B cell (primary cell): ENCODE measurements around the gene PARVB. TPM values are rescaled to one million over a fixed set of nuclear protein-coding genes. Genes with fewer than 3 reads are reported as not detected.

Source experiments
- ATAC-seq: fragments of 200-7000 bp; cut with Tn5 transposase; one replicate; pipeline ENCODE4 v1.10.0; 2021; ENCODE audit warnings: low read depth, mild to moderate bottlenecking, moderate number of reproducible peaks, moderate library complexity
- CTCF ChIA-PET: fragments of 350-600 bp; sonication (Branson Sonifier 250); formaldehyde crosslinking; loops from one replicate; lab custom pipeline; 2021; ENCODE audit warnings: antibody characterized with exemption, inconsistent platforms; lab: Charles Lee
- POLR2A ChIA-PET: fragments of 350-600 bp; sonication (Branson Sonifier 250); formaldehyde crosslinking; loops from one replicate; lab custom pipeline; 2021; ENCODE audit warnings: antibody characterized with exemption; lab: Charles Lee
- DNase-seq: peaks from one replicate; pipeline ENCODE4 v3.0.0; 2013
- H2AFZ ChIP-seq: 2 replicates; pipeline ENCODE4 v1.6.1; 2012; ENCODE audit warnings: mild to moderate bottlenecking, low read depth, low read length; ENCODE audit not compliant: insufficient read depth, poor library complexity, severe bottlenecking
- H3K27ac ChIP-seq, 2 donors: 1 replicate in 1 of 2; 2 replicates in 1 of 2; pipeline ENCODE4 v1.5.1; 2012 to 2013; ENCODE audit warnings: low read length in 2 of 2, mild to moderate bottlenecking in 2 of 2, moderate library complexity in 1 of 2
- H3K27me3 ChIP-seq, 4 experiments: fragments of 200-600 bp in 1 of 4; sonication (generic) in 1 of 4; replicated peaks in 1 of 4; 1 replicate in 2 of 4; 2 replicates in 2 of 4; pipeline versions ENCODE4 v1.6.1 to v1.7.0; 2013 to 2016; ENCODE audit warnings: low read length in 3 of 4, mild to moderate bottlenecking in 2 of 4, mixed read lengths in 1 of 4, moderate library complexity in 1 of 4; ENCODE audit not compliant: insufficient read depth in 4 of 4, control insufficient read depth in 3 of 4; ENCODE audit errors: control extremely low read depth in 1 of 4
- H3K36me3 ChIP-seq, 2 experiments: replicated peaks in 1 of 2; 1 replicate in 1 of 2; 2 replicates in 1 of 2; pipeline versions ENCODE4 v1.6.1 to v1.7.1; 2013; ENCODE audit warnings: low read length in 1 of 2; ENCODE audit not compliant: insufficient read depth in 2 of 2, control insufficient read depth in 1 of 2; ENCODE audit errors: control extremely low read depth in 1 of 2, extremely low read depth in 1 of 2
- H3K4me1 ChIP-seq, 2 donors: fragments of 200-600 bp in 1 of 2; sonication (generic) in 1 of 2; 1 replicate in 1 of 2; 2 replicates in 1 of 2; pipeline versions ENCODE4 v1.5.1 to v1.6.1; 2013 to 2017; ENCODE audit warnings: low read length in 2 of 2; ENCODE audit not compliant: control insufficient read depth in 2 of 2, insufficient read depth in 2 of 2
- H3K4me2 ChIP-seq: replicated peaks from 2 replicates; pipeline ENCODE3; 2012; ENCODE audit warnings: mild to moderate bottlenecking, low read depth, low read length; ENCODE audit not compliant: poor library complexity, severe bottlenecking
- H3K4me3 ChIP-seq, 5 experiments: fragments of 200-600 bp in 1 of 5; sonication (generic) in 1 of 5; 1 replicate in 3 of 5; 2 replicates in 2 of 5; pipeline versions ENCODE4 v1.5.1 to v1.7.0; 2011 to 2016; ENCODE audit warnings: low read length in 4 of 5, mild to moderate bottlenecking in 4 of 5, low read depth in 2 of 5, control low read depth in 1 of 5, moderate library complexity in 1 of 5; ENCODE audit not compliant: insufficient read depth in 1 of 5; ENCODE audit errors: control extremely low read depth in 1 of 5, extremely low read depth in 1 of 5
- H3K79me2 ChIP-seq: fragments of 200-600 bp; sonication (generic); one replicate; pipeline ENCODE4 v1.6.0; 2016; ENCODE audit warnings: low read length; ENCODE audit not compliant: control insufficient read depth, insufficient read depth
- H3K9ac ChIP-seq: fragments of 200-600 bp; sonication (generic); 2 replicates; pipeline ENCODE4 v1.6.1; 2017; ENCODE audit warnings: mild to moderate bottlenecking, low read length, moderate library complexity
- H3K9me3 ChIP-seq, 3 donors: one replicate each; pipeline versions ENCODE4 v1.6.1 to v1.7.1; 2013; ENCODE audit warnings: low read length in 2 of 3; ENCODE audit not compliant: control insufficient read depth in 2 of 3, insufficient read depth in 1 of 3; ENCODE audit errors: control extremely low read depth in 1 of 3
- H4K20me1 ChIP-seq: 2 replicates; pipeline ENCODE4 v1.6.0; 2012; ENCODE audit warnings: mild to moderate bottlenecking, low read length; ENCODE audit not compliant: insufficient read depth, control insufficient read depth, poor library complexity, severe bottlenecking
- H3K27ac Mint-ChIP-seq: one replicate; pipeline ENCODE4 v1.8.0; 2021; ENCODE audit warnings: mixed read lengths
- H3K27me3 Mint-ChIP-seq: one replicate; pipeline ENCODE4 v1.8.0; 2021; ENCODE audit warnings: mixed read lengths
- H3K4me1 Mint-ChIP-seq: one replicate; pipeline ENCODE4 v1.8.0; 2021; ENCODE audit warnings: mixed read lengths
- H3K4me3 Mint-ChIP-seq: one replicate; pipeline ENCODE4 v1.8.0; 2021; ENCODE audit warnings: mixed read lengths
- H3K9me3 Mint-ChIP-seq: one replicate; pipeline ENCODE4 v1.8.0; 2022; ENCODE audit warnings: mixed read lengths; ENCODE audit not compliant: insufficient read depth
- EZH2 ChIP-seq: IDR thresholded peaks from 2 replicates; pipeline ENCODE4 v1.6.1; 2012; ENCODE audit warnings: borderline replicate concordance, low read depth, mild to moderate bottlenecking, moderate library complexity, low read length; ENCODE audit not compliant: insufficient read depth, poor library complexity, severe bottlenecking
- WGBS: methylation state at CpG from one replicate; pipeline ENCODE4 v1.1.5; 2013; ENCODE audit warnings: missing lambda C conversion rate; ENCODE audit not compliant: insufficient coverage; 5-methylcytosine and 5-hydroxymethylcytosine counted together
- intact Hi-C: fragments of 100-400 bp; cut with micrococcal nuclease; formaldehyde crosslinking; loops from one replicate; pipeline ENCODE4 v1.10.0; 2022
- polyA plus RNA-seq: library from polyadenylated mRNA; depleted of rRNA; stranded (reverse); fragments of >200 nt; gene quantifications from 2 replicates; pipeline ENCODE4 v1.2.3, GENCODE V29; 2012
- total RNA-seq, 2 donors: library from RNA; stranded (reverse); fragments of 120-200 nt in 1 of 2; gene quantifications; 1 replicate in 1 of 2; 2 replicates in 1 of 2; pipeline versions ENCODE4 v1.2.3 to v1.2.4, GENCODE V29; 2013 to 2022
- TF ChIP-seq, protein P1 (sequence below): fragments of 200-600 bp; IDR thresholded peaks from one replicate; pipeline ENCODE4 v1.8.0; 2022; ENCODE audit warnings: antibody characterized with exemption, mild to moderate bottlenecking

The PARVB gene
- total and polyA plus RNA-seq, 2 donors (not counting 1 experiment from before 2014, with no cell fraction given) = 48.0 to 49.4 TPM

DNA sequence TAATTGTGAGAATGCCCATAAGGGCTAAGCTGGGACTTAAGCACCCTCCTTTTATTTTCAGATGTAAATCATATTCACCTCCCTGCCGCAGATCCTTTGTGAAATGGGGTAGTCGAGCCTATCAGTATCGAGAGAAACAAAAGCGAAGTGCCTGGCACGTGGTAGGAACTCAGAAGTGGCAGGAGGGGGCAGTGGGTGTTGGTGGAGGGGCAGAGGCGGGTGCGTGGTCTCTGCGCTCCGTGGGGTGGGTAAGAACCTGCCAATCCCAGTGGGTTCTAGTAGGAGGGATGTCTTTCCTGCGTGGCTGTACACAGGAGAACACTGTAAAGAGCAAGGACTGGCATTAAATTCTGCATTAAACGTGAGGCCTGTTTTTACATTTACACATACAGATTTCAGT lies 21.8 kb upstream of the PARVB start:
- intact Hi-C loops = no loop called here
- peaks cover 2% of the 10 kb centered on the region for H3K9me3 Mint-ChIP-seq
- WGBS = 93% methylated on average over 11 of the region's 11 CpGs

DNA sequence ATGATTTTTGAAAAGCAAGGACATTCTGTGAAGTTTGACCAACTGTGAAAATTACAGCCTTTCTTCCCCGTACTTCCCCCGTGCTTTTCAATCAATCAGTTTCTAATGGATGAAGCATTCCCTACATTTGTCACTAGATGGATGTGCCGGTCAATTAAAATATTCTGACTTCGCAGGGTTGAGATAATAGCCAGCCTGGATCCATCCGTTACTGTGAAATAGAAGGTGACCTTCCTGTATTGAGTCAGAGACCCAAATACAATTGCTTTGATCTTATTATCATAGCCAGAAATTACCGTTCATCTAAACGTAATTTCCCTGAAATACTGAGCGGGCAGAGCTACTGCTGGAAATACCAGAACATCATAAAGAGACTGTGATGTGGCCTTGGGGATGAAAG lies 21.1 kb upstream of the PARVB start:
- CTCF ChIA-PET = interaction anchor here (2.9 to 4.9 kb wide), 2 partner anchors 9 to 83 kb away, joined by 12 to 31 read pairs; no protein-coding TSS in a partner anchor
- intact Hi-C loops = no loop called here

More for the DNA sequence above, 21.8 kb upstream of the PARVB start:
- no peak for ATAC-seq
- Histone ChIP-seq H3K9me3 (peaks cover 0 to 23% (median 7%) of the 10 kb centered on the region in 3 donors), H3K4me3 (no peak overlapping the region), H3K4me2 (no peak overlapping the region), H2AFZ (no peak overlapping the region), H3K36me3 (peaks cover 0 to 9% of the 10 kb centered on the region in 2 experiments), H3K27ac (no peak overlapping the region), H3K79me2 (peaks cover 21% of the 10 kb centered on the region), H3K9ac (no peak overlapping the region), H3K27me3 (no peaks in the 10 kb centered on the region), H3K4me1 (peaks cover 13 to 24% of the 10 kb centered on the region in 2 donors), H4K20me1 (no peaks in the 10 kb centered on the region)
- CTCF ChIA-PET = interaction anchor here (4.9 kb wide), 1 partner anchor 9 kb away, joined by 31 read pairs; no protein-coding TSS in a partner anchor
- TF ChIP-seq, protein P1, sequence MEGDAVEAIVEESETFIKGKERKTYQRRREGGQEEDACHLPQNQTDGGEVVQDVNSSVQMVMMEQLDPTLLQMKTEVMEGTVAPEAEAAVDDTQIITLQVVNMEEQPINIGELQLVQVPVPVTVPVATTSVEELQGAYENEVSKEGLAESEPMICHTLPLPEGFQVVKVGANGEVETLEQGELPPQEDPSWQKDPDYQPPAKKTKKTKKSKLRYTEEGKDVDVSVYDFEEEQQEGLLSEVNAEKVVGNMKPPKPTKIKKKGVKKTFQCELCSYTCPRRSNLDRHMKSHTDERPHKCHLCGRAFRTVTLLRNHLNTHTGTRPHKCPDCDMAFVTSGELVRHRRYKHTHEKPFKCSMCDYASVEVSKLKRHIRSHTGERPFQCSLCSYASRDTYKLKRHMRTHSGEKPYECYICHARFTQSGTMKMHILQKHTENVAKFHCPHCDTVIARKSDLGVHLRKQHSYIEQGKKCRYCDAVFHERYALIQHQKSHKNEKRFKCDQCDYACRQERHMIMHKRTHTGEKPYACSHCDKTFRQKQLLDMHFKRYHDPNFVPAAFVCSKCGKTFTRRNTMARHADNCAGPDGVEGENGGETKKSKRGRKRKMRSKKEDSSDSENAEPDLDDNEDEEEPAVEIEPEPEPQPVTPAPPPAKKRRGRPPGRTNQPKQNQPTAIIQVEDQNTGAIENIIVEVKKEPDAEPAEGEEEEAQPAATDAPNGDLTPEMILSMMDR = no peak
- no peak for TF ChIP-seq EZH2
- DNase-seq = no peak
- Mint-ChIP-seq H3K4me3 (no peak overlapping the region), H3K4me1 (peaks cover 26% of the 10 kb centered on the region), H3K27me3 (no peaks in the 10 kb centered on the region), H3K27ac (no peak overlapping the region)
- POLR2A ChIA-PET = no interaction called here

More for the DNA sequence above, 21.1 kb upstream of the PARVB start:
- no peak overlapping the region for H2AFZ ChIP-seq
- H3K27ac ChIP-seq = no peak overlapping the region
- Mint-ChIP-seq H3K27ac (no peak overlapping the region), H3K4me1 (peaks cover 23% of the 10 kb centered on the region), H3K27me3 (no peaks in the 10 kb centered on the region), H3K4me3 (no peak overlapping the region), H3K9me3 (peaks cover 2% of the 10 kb centered on the region)
- H3K4me3 ChIP-seq = no peak overlapping the region
- DNase-seq (no peak), ATAC-seq (no peak)
- H3K4me2 ChIP-seq = no peak overlapping the region
- TF ChIP-seq, protein P1 = no peak
- no peak for TF ChIP-seq EZH2
- H3K27me3 ChIP-seq = no peaks in the 10 kb centered on the region
- no peaks in the 10 kb centered on the region for H4K20me1 ChIP-seq
- POLR2A ChIA-PET = no interaction called here
- WGBS = 100% methylated on average over 2 of the region's 8 CpGs
- H3K79me2 ChIP-seq = peaks cover 14% of the 10 kb centered on the region
- peaks cover 0 to 23% (median 7%) of the 10 kb centered on the region in 3 donors for H3K9me3 ChIP-seq
- H3K36me3 ChIP-seq = peaks cover 0 to 9% of the 10 kb centered on the region in 2 experiments
- peaks cover 10 to 19% of the 10 kb centered on the region in 2 donors for H3K4me1 ChIP-seq
- H3K9ac ChIP-seq = no peak overlapping the region
